ENCODE measurements around the gene FCHO1.

- TF ChIP-seq POLR2A (IDR thresholded peaks at IDR 0.05; ENCODE audit: extremely low read depth, insufficient read length) (no peak), MAX (IDR thresholded peaks at IDR 0.05; ENCODE audit: low read depth, low read length) (no peak)
Measured at GRCh38 chr19:17727843-17728242, 23.4 kb upstream of the FCHO1 start.
